ENCODE data around the gene KCNJ15.

The KCNJ15 gene

DNA sequence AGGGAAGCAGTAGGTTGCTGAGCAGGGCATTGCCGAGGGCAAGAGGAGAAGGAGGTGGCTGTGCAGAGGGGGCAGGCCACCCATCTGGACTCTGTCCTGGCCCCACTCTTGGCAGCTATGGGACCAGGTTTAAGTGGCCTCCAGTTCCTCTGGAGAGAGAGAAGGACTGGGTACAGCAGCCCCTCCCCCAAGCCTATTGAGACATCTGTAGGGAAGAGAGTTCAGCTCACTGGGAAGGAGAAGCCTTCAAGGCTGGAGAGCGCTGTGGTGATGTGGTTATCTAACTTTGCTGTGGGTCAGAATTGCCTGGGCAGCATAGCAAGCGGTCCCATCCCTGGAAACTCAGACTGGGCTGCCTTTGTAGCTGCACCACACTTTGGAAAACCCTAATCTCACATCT is 93.9 kb downstream of the KCNJ15 start:
- H3K27ac ChIP-seq, result no peak overlapping the region

DNA sequence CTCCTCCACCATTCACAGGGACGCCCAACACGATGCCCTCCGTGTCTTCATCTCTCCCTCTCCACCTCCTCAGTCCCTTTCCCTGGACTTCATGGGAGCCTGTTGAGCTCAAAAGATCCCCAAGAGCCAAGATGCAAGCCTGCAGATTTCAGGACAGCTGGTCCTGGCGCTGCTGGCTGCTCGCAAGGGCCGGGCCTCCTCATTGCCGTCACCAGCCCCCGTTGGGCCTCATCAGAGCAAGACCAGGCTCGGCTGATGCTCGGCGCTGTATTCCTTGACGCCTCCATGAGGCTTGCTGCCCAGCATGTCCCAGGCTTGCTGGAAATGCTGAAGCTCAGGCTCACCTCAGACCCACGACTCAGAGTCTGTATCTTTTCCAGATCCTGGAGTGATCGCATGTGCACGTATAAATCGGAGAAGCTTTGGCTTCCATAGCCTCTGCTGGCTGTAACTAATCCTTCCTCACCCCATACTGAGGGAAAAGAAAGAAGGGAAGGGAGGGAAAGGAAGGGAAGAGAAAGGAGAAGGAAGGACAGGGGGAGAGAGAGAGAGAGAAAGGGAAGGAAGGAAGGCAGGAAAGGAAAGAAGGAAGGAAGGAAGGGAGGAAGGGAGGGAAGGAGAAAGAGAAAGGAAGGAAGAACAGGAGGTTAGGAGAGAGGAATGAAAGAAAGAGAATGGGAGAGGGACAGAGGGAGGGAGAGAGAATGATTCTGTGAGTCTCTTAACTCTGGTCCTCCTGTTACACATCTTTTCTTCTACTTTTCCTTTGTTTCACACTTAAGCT is 94.6 kb downstream of the KCNJ15 start:
- Histone ChIP-seq H3K9me3 (no peaks in the 10 kb centered on the region), H3K4me3 (no peak overlapping the region), H3K27ac (no peak overlapping the region), H3K9ac (no peak overlapping the region), H3K4me1 (peaks cover 50% of the 10 kb centered on the region), H4K20me1 (no peaks in the 10 kb centered on the region), H3K27me3 (no peaks in the 10 kb centered on the region), H3K4me2 (peak overlapping the region; percentile 30), H3K36me3 (no peaks in the 10 kb centered on the region)
- no peak for TF ChIP-seq Cebpa-rat (IDR thresholded peaks at IDR 0.05)

More for the DNA sequence above, 93.9 kb downstream of the KCNJ15 start:
- no peak overlapping the region for H3K4me3 ChIP-seq
- peaks cover 43% of the 10 kb centered on the region for H3K4me1 ChIP-seq
- no peaks in the 10 kb centered on the region for H3K27me3 ChIP-seq
- H3K9ac ChIP-seq, result no peak overlapping the region
- no peaks in the 10 kb centered on the region for H4K20me1 ChIP-seq
- no peaks in the 10 kb centered on the region for H3K36me3 ChIP-seq
- no peak for TF ChIP-seq Cebpa-rat (IDR thresholded peaks at IDR 0.05)
- no peaks in the 10 kb centered on the region for H3K9me3 ChIP-seq
- H3K4me2 ChIP-seq, result no peak overlapping the region

DNA sequence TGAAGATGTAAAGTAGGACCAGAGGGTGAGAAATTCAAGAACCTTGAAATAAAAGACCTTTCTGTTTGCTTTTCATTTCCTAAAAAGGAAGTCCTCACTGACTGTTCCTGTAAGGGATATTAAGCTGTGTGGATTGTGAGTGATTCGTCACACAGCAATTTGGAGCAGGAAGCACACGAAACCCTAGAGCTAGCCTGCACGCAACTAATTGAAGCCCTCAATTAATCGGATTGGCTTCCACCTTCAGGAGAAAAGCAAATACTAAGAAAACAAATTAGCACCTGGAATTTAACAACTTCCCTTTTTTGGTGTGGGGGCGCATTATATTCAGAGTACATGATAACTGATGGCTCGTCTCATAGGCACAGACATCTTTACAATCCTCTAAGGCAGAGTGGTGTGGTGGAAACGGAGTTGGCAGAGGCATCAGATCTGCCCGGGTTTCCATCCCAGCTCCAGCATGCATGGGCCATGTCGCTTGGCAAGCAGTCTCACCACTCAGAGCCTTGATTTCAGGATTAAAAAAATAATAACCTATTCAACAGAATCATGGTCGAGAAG is 95.2 kb downstream of the KCNJ15 start:
- TF ChIP-seq Cebpa-rat (IDR thresholded peaks at IDR 0.05), result no peak
- H3K4me1 ChIP-seq, result peaks cover 57% of the 10 kb centered on the region
- peak overlapping the region; percentile 30 for H3K4me2 ChIP-seq
- no peaks in the 10 kb centered on the region for H3K9me3 ChIP-seq
- H4K20me1 ChIP-seq, result no peaks in the 10 kb centered on the region
- no peak overlapping the region for H3K4me3 ChIP-seq
- H3K36me3 ChIP-seq, result no peaks in the 10 kb centered on the region
- no peak overlapping the region for H3K9ac ChIP-seq
- H3K27me3 ChIP-seq, result no peaks in the 10 kb centered on the region
- H3K27ac ChIP-seq, result no peak overlapping the region

DNA sequence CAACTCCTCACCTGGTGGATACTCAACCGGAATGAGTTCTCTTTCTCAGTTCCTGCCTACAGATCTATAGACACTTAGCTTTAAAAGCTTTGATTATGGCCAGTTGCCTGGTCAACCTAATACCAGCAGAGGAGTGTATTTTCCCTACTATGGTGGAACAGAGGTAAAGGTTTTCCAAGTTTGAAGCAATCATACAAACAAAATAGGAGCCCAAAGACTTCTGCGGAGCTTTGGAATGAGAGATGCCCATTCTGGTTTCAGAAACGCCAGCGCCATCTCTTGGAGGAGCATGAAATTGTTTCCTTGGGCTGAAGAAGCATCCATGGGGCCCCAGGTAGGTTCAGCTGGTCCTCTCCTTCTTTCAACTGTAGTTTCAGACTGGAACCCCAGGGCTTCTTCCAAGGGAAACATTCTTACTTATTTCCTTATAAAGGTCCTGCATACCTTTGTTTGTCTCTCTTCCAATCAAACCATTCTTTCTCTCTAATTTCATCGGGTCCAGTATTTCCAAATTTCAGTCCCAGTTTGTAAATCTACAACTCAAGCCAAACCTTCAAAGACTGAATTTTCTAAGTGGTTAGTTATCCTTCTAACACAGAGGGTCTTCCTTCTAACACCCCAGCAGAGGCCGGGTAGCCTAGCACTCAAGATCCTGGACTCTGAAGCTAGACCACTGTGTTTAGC is 95.9 kb downstream of the KCNJ15 start:
- Histone ChIP-seq H3K27me3 (no peaks in the 10 kb centered on the region), H3K36me3 (no peaks in the 10 kb centered on the region), H3K9me3 (no peaks in the 10 kb centered on the region), H3K4me2 (peak overlapping the region; percentile 30), H3K27ac (no peak overlapping the region), H3K4me1 (peaks cover 61% of the 10 kb centered on the region), H4K20me1 (no peaks in the 10 kb centered on the region), H3K4me3 (no peak overlapping the region), H3K9ac (no peak overlapping the region)
- TF ChIP-seq Cebpa-rat (IDR thresholded peaks at IDR 0.05), result no peak

DNA sequence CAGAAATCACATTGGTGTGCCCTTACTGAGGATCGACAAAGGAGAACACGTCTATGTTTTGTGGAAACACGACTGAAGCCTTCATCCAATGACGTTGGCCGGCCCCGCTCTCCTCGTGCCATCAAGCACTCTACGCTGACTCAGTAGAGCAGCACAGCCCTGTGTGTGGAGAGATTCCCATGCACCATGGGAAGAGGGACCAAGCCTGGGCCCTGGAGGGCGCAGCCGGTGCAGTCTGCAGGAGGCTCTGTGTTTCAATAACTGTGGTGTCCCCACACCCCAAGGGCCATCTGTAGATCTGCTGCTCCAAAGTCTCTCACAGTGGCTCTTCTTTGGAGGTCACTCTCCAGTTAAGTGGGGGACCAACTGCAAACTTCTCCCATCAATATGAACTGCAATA is 97.4 kb downstream of the KCNJ15 start:
- no peaks in the 10 kb centered on the region for H3K9me3 ChIP-seq
- no peak overlapping the region for H3K27ac ChIP-seq

DNA sequence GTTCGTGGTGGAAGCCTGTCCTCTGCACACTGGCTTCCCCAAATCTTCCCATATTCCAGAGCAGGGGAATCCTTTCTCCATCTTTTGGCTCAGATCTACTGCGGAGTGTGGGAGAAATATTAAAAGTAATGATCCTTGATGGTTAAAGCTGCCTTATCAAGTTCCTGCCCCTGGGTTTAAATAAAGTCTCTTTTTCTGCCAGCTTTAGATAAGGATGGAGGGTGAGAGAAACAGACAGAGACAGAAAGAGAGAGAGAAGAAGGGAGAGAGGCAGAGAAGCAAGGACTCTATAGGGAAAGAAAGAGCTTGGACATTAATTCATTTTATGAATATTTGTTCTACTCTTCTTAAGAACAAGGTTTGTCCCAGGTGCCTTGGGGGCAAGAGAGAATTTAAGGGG is 98.0 kb downstream of the KCNJ15 start:
- Histone ChIP-seq H3K4me3 (no peak overlapping the region), H3K27me3 (no peaks in the 10 kb centered on the region), H3K27ac (no peak overlapping the region), H4K20me1 (no peaks in the 10 kb centered on the region), H3K36me3 (no peaks in the 10 kb centered on the region), H3K9ac (no peak overlapping the region), H3K4me2 (no peak overlapping the region), H3K9me3 (no peaks in the 10 kb centered on the region), H3K4me1 (peaks cover 49% of the 10 kb centered on the region)
- no peak for TF ChIP-seq Cebpa-rat (IDR thresholded peaks at IDR 0.05)

More for the DNA sequence above, 97.4 kb downstream of the KCNJ15 start:
- Histone ChIP-seq H3K36me3 (no peaks in the 10 kb centered on the region), H3K4me2 (no peak overlapping the region), H3K4me3 (no peak overlapping the region), H4K20me1 (no peaks in the 10 kb centered on the region), H3K9ac (no peak overlapping the region), H3K4me1 (peaks cover 54% of the 10 kb centered on the region), H3K27me3 (no peaks in the 10 kb centered on the region)
- no peak for TF ChIP-seq Cebpa-rat (IDR thresholded peaks at IDR 0.05)

DNA sequence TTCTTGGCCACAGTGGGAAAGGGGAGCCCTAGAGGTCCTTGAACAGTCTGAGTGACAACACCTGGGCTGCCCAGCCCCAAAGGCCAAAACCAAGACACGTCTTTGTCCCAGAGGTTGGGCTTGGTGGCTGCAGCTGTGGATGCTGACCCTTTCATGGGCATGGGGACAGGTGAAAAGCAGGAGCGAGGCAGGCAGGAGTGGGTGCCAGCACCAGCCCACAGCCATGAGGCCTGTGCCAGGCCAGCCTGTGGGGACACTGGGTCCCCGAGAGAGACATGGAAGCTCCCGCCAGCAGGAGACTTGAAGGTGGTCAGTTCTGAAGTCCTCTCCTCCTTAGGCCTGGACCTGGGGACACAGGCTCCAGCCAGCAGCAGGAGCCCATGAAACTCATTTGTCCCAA is 98.6 kb downstream of the KCNJ15 start:
- Histone ChIP-seq H3K4me3 (no peak overlapping the region), H3K27ac (peak overlapping the region; percentile 19; the same call in 1 of the 2 replicates), H3K4me2 (no peak overlapping the region), H3K27me3 (no peaks in the 10 kb centered on the region), H3K4me1 (peaks cover 43% of the 10 kb centered on the region), H3K9ac (0 out of 2 replicates have a peak overlapping the region, but pooled peaks have one; percentile 9), H3K36me3 (no peaks in the 10 kb centered on the region), H4K20me1 (no peaks in the 10 kb centered on the region), H3K9me3 (no peaks in the 10 kb centered on the region)
- no peak for TF ChIP-seq Cebpa-rat (IDR thresholded peaks at IDR 0.05)

DNA sequence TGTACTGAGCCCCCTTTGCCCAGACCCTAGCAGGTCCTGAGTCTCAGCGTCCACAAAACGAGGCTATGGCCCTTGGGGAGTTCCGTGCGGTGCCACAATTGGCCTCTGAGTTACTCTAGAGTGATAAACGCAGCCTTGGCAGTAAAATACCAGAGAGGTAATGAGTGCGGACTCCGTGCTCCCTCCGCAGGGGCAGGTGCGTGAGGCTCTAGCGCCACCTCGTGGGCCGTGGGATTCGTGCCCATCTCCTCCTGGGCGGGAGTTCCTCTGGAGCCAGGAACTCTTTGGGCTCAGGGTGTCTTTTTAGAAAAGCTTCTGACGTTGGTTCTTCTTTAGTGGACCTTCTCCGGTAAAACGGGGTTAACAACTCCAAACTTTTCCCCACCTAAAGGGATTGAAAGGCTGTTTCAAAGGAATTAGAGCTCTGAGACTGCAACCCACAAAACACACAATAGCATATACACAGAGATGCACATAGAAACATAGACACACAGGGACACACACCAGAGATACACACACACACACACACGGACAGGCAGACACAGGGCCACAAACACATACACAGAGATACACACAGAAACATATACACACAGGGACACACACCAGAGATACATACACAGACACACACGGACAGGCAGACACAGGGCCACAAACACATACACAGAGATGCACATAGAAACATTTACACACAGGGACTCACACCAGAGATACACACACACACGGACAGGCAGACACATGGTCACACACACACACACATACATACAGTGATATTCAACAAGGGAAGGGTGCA is 99.4 kb downstream of the KCNJ15 start:
- Histone ChIP-seq H3K36me3 (no peaks in the 10 kb centered on the region), H3K4me2 (peak overlapping the region; percentile 22), H3K4me3 (no peak overlapping the region), H3K4me1 (peaks cover 36% of the 10 kb centered on the region), H3K27ac (peak overlapping the region; percentile 51), H3K9ac (0 out of 2 replicates have a peak overlapping the region, but pooled peaks have one; percentile 9), H3K27me3 (no peaks in the 10 kb centered on the region), H4K20me1 (no peaks in the 10 kb centered on the region), H3K9me3 (no peaks in the 10 kb centered on the region)
- TF ChIP-seq Cebpa-rat (IDR thresholded peaks at IDR 0.05), result no peak

Data from BLaER1 (cell line).